HepG2 (cell line): Measurements from ENCODE around the gene STK25. TPM values are rescaled to one million over a fixed set of nuclear protein-coding genes. Genes with fewer than 3 reads are reported as not detected.

ENCODE experiments used
- ATAC-seq: fragments of 200-7000 bp; cut with Tn5 transposase; 3 replicates; pipeline ENCODE4 v1.9.1; 2020; ENCODE audit warnings: mild to moderate bottlenecking, moderate library complexity
- BruUV-seq: library from RNA; stranded (reverse); fragments of 400-500 nt; replicated peaks from 2 replicates; lab custom pipeline; 2021; lab: Mats Ljungman, UMichigan
- CTCF ChIA-PET: fragments of 300-600 bp; formaldehyde crosslinking; extraction: SDS; loops from one replicate; lab custom pipeline; 2021; ENCODE audit warnings: low total read pairs, inconsistent platforms, low intra/inter-chr PET ratio; lab: Yijun Ruan, JAX
- POLR2A ChIA-PET: fragments of 350-600 bp; sonication (Branson Sonifier 250); formaldehyde crosslinking; loops from one replicate; lab custom pipeline; 2020; ENCODE audit warnings: antibody characterized with exemption, inconsistent platforms; lab: Yijun Ruan, JAX
- DNase-seq: peaks from one replicate; pipeline ENCODE4 v3.0.0-alpha.2; 2015; ENCODE audit warnings: low spot score
- FAIRE-seq: peaks from 3 replicates; lab custom pipeline; 2011; peaks lifted over from hg19 to GRCh38; lab: Jason Lieb, UNC
- H2AFZ ChIP-seq: one replicate; pipeline ENCODE4 v1.6.1; 2011; ENCODE audit warnings: low read length, inconsistent platforms
- H3K27ac ChIP-seq: fragments of 300-600 bp; 3 replicates; pipeline ENCODE4 v1.8.0; 2011; ENCODE audit warnings: mixed run types, mild to moderate bottlenecking, mixed read lengths, low read length, inconsistent platforms; ENCODE audit not compliant: insufficient read depth; ENCODE audit errors: extremely low read length
- H3K27me3 ChIP-seq, 2 experiments: fragments of 200-600 bp in 1 of 2; 2 replicates in 1 of 2; 3 replicates in 1 of 2; pipeline versions ENCODE4 v1.6.0 to v1.8.0; 2011; ENCODE audit warnings: low read length in 2 of 2, mild to moderate bottlenecking in 2 of 2, moderate library complexity in 2 of 2, inconsistent platforms in 1 of 2; ENCODE audit not compliant: insufficient read depth in 2 of 2, control insufficient read depth in 1 of 2
- H3K36me3 ChIP-seq, 2 experiments: fragments of 200-600 bp in 1 of 2; replicated peaks in 1 of 2; 2 replicates in 1 of 2; 3 replicates in 1 of 2; pipeline versions ENCODE4 v1.5.1 to v1.8.0; 2011; ENCODE audit warnings: low read length in 2 of 2, inconsistent platforms in 1 of 2; ENCODE audit not compliant: insufficient read depth in 2 of 2, control insufficient read depth in 1 of 2
- H3K4me1 ChIP-seq: 2 replicates; pipeline ENCODE4 v1.5.1; 2012; ENCODE audit warnings: low read length, inconsistent platforms; ENCODE audit not compliant: insufficient read depth
- H3K4me2 ChIP-seq: 2 replicates; pipeline ENCODE4 v1.6.0; 2011; ENCODE audit warnings: low read depth, low read length, inconsistent platforms
- H3K4me3 ChIP-seq, 3 experiments: fragments of 200-600 bp in 1 of 3; sonication (generic), shearing (Covaris generic) in 1 of 3; replicated peaks in 1 of 3; 2 replicates each; pipeline ENCODE4 v1.5.1; 2011 to 2016; ENCODE audit warnings: low read length in 3 of 3, inconsistent platforms in 2 of 3, low read depth in 2 of 3, mild to moderate bottlenecking in 2 of 3, control low read depth in 1 of 3, mixed read lengths in 1 of 3; ENCODE audit not compliant: insufficient read depth in 1 of 3
- H3K79me2 ChIP-seq: one replicate; pipeline ENCODE4 v1.6.1; 2011; ENCODE audit warnings: low read length, inconsistent platforms; ENCODE audit not compliant: insufficient read depth
- H3K9ac ChIP-seq: 2 replicates; pipeline ENCODE4 v1.6.0; 2011; ENCODE audit warnings: mild to moderate bottlenecking, low read depth, low read length, inconsistent platforms; ENCODE audit not compliant: insufficient read depth
- H3K9me3 ChIP-seq: 2 replicates; pipeline ENCODE4 v1.5.1; 2012; ENCODE audit warnings: mild to moderate bottlenecking, low read length
- H4K20me1 ChIP-seq: 2 replicates; pipeline ENCODE4 v1.6.0; 2011; ENCODE audit warnings: inconsistent platforms, mild to moderate bottlenecking, low read length, moderate library complexity; ENCODE audit not compliant: insufficient read depth
- CAMTA2 ChIP-seq: sonication (generic); formaldehyde crosslinking; IDR thresholded peaks from 2 replicates; pipeline ENCODE4 v1.4.0; 2020; ENCODE audit warnings: mild to moderate bottlenecking, missing genetic modification reagents, borderline replicate concordance
- GLI4 ChIP-seq: sonication (generic); formaldehyde crosslinking; IDR thresholded peaks from 2 replicates; pipeline ENCODE4 v1.5.1; 2020; ENCODE audit warnings: missing genetic modification reagents, mild to moderate bottlenecking, moderate library complexity, borderline replicate concordance
- KLF13 ChIP-seq: sonication (generic); formaldehyde crosslinking; IDR thresholded peaks from 2 replicates; pipeline ENCODE4 v1.4.0; 2020; ENCODE audit warnings: mild to moderate bottlenecking, missing genetic modification reagents
- MEIS2 ChIP-seq: sonication (generic); formaldehyde crosslinking; IDR thresholded peaks from 2 replicates; pipeline ENCODE4 v1.9.0; 2021; ENCODE audit warnings: mild to moderate bottlenecking, missing genetic modification reagents
- NFYB ChIP-seq: sonication (generic); formaldehyde crosslinking; IDR thresholded peaks from 2 replicates; pipeline ENCODE4 v1.4.0; 2020; ENCODE audit warnings: missing genetic modification reagents
- YEATS2 ChIP-seq: sonication (generic); formaldehyde crosslinking; IDR thresholded peaks from 2 replicates; pipeline ENCODE4 v1.4.0; 2020; ENCODE audit warnings: missing genetic modification reagents, borderline replicate concordance
- ZNF274 ChIP-seq: sonication (generic); formaldehyde crosslinking; IDR thresholded peaks from 2 replicates; pipeline ENCODE4 v1.5.1; 2020; ENCODE audit warnings: mild to moderate bottlenecking, missing genetic modification reagents
- ZNF44 ChIP-seq: sonication (generic); formaldehyde crosslinking; IDR thresholded peaks from 2 replicates; pipeline ENCODE4 v1.5.1; 2020; ENCODE audit warnings: mild to moderate bottlenecking, missing genetic modification reagents
- ZNF598 ChIP-seq: sonication (generic); formaldehyde crosslinking; IDR thresholded peaks from 2 replicates; pipeline ENCODE4 v1.5.1; 2020; ENCODE audit warnings: mild to moderate bottlenecking, missing genetic modification reagents, borderline replicate concordance
- WGBS: methylation state at CpG from one replicate; pipeline ENCODE4 v1.1.6; 2017; ENCODE audit warnings: low lambda C conversion rate; 5-methylcytosine and 5-hydroxymethylcytosine counted together
- in situ Hi-C: cut with HindIII; loops from 2 replicates; pipeline ENCODE4 v1.10.0; 2017; ENCODE audit warnings: low pct_unique_long_range_greater_than_20kb; ENCODE audit not compliant: extremely low pct_ligation_motif_present
- intact Hi-C: fragments of 100-400 bp; cut with micrococcal nuclease; formaldehyde crosslinking; loops from one replicate; pipeline ENCODE4 v1.10.0; 2022; ENCODE audit not compliant: unreplicated experiment
- polyA plus RNA-seq, 8 experiments: library from polyadenylated mRNA; depleted of rRNA in 3 of 8; stranded (reverse) in 7 of 8; unstranded in 1 of 8; fragments of >200 nt; fragmentation: Illumina TruSeq in 4 of 8; extraction: Trizol in 4 of 8; gene quantifications; 2 replicates each; pipeline versions ENCODE4 v1.2.1 to v1.2.3, GENCODE V29; 2011 to 2016; ENCODE audit warnings: low read depth in 4 of 8, missing spikeins in 1 of 8, mixed read lengths in 1 of 8; ENCODE audit not compliant: insufficient read depth in 1 of 8
- total RNA-seq, 5 experiments: library from RNA; depleted of rRNA; stranded (reverse); fragments of >200 nt; fragmentation: Illumina TruSeq; extraction: Trizol; gene quantifications; 2 replicates each; pipeline ENCODE4 v1.2.3, GENCODE V29; 2016; ENCODE audit warnings: low read depth in 1 of 5
- TF ChIP-seq, protein P1 (sequence below): sonication (generic); formaldehyde crosslinking; IDR thresholded peaks from 2 replicates; pipeline ENCODE4 v1.4.0; 2020; ENCODE audit warnings: mild to moderate bottlenecking, missing genetic modification reagents

The STK25 gene
- total and polyA plus RNA-seq, 2 of the 13 experiments (the other 11 are each of a cell fraction or from before 2014, with no cell fraction given), result 177 to 481 TPM

- FAIRE-seq (no peak), ATAC-seq (peak; percentile 24), DNase-seq (no peak)
- Histone ChIP-seq H3K9me3 (no peaks in the 10 kb centered on the region), H3K36me3 (no peaks in the 10 kb centered on the region), H4K20me1 (no peaks in the 10 kb centered on the region), H3K9ac (peak overlapping the region; percentile 61; the same call in 1 of the 2 replicates), H3K27ac (no peak overlapping the region), H3K4me1 (peaks cover 47% of the 10 kb centered on the region), H3K27me3 (peaks cover 4 to 33% of the 10 kb centered on the region in 2 experiments; a peak in 4 of 5 replicates), H2AFZ (peak overlapping the region; percentile 39), H3K4me3 (peak overlapping the region; percentile 59 to 79 (median 65)), H3K4me2 (peak overlapping the region; percentile 91), H3K79me2 (no peaks in the 10 kb centered on the region)
- TF ChIP-seq, protein P1, sequence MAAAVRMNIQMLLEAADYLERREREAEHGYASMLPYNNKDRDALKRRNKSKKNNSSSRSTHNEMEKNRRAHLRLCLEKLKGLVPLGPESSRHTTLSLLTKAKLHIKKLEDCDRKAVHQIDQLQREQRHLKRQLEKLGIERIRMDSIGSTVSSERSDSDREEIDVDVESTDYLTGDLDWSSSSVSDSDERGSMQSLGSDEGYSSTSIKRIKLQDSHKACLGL (CRISPR knock-in tag), result no peak; the same call in 1 of the 2 replicates
- 0 out of 2 replicates have a peak, but pooled peaks have one; percentile 31 for TF ChIP-seq GLI4 (CRISPR knock-in tag)
- TF ChIP-seq MEIS2 (CRISPR knock-in tag), result no peak
- 0 out of 2 replicates have a peak, but pooled peaks have one; percentile 2 for TF ChIP-seq NFYB (CRISPR knock-in tag)
- peak; percentile 17; the same call in 1 of the 2 replicates for TF ChIP-seq ZNF274
- TF ChIP-seq CAMTA2 (CRISPR knock-in tag), result peak; percentile 44; the same call in 1 of the 2 replicates
- 0 out of 2 replicates have a peak, but pooled peaks have one; percentile 1 for TF ChIP-seq ZNF44 (CRISPR knock-in tag)
- TF ChIP-seq ZNF598, result 0 out of 2 replicates have a peak, but pooled peaks have one; percentile 38
- TF ChIP-seq KLF13 (CRISPR knock-in tag), result peak; percentile 31; the same call in 1 of the 2 replicates
- TF ChIP-seq YEATS2 (CRISPR knock-in tag), result peak; percentile 19; the same call in 1 of the 2 replicates
- TSS peak; percentile 79 for BruUV-seq
- in situ Hi-C loops, result no loop called here
- ChIA-PET POLR2A (interaction anchor here (1.4 kb wide), 1 partner anchor 225 kb away, joined by 4 read pairs; the partner anchor contains the start of genes HDLBP and SEPTIN2), CTCF (no interaction called here)
- 11% methylated on average over 10 of the region's 10 CpGs for WGBS
- intact Hi-C loops, result no loop called here
Observed at GRCh38 chr2:241540401-241540770, 32.0 kb upstream of the STK25 start.
